ENCODE results near the gene FAM227B. TPM values are rescaled to one million over a fixed set of nuclear protein-coding genes. Genes with fewer than 3 reads are reported as not detected.
"Not testable (repeated sequence)": the region's sequence is repeated elsewhere in the genome, so short reads cannot be mapped to it uniquely, and the experiment has no call there.

Gene FAM227B
- total RNA-seq, 2 experiments from 2014 or later, result 3.5 to 3.7 TPM

GRCh38 chr15:49361370-49361769 is 259.2 kb downstream of the FAM227B start:
- CTCF ChIA-PET, result no interaction called here
- no peak overlapping the region for H3K4me3 Mint-ChIP-seq
- no peak overlapping the region for H3K27ac Mint-ChIP-seq
- peaks cover 5% of the 10 kb centered on the region for H3K9me3 Mint-ChIP-seq
- no peak for DNase-seq
- no peaks in the 10 kb centered on the region for H3K27me3 Mint-ChIP-seq
- POLR2A ChIA-PET, result no interaction called here
- no peaks in the 10 kb centered on the region for H3K36me3 Mint-ChIP-seq (ENCODE audit: low read depth)
- no peaks in the 10 kb centered on the region for H3K4me1 Mint-ChIP-seq

GRCh38 chr15:49354439-49354838 is 266.2 kb downstream of the FAM227B start:
- CTCF ChIA-PET; H3K36me3 Mint-ChIP-seq (ENCODE audit: low read depth); H3K27me3 Mint-ChIP-seq; POLR2A ChIA-PET; H3K4me3 Mint-ChIP-seq; H3K4me1 Mint-ChIP-seq; DNase-seq; H3K27ac Mint-ChIP-seq; H3K9me3 Mint-ChIP-seq: not testable (repeated sequence)

GRCh38 chr15:49343546-49343945 is 277.1 kb downstream of the FAM227B start:
- no peaks in the 10 kb centered on the region for H3K27me3 Mint-ChIP-seq
- ChIA-PET CTCF (no interaction called here), POLR2A (no interaction called here)
- no peaks in the 10 kb centered on the region for H3K4me1 Mint-ChIP-seq
- peaks cover 11% of the 10 kb centered on the region for H3K9me3 Mint-ChIP-seq
- no peak overlapping the region for H3K27ac Mint-ChIP-seq
- H3K4me3 Mint-ChIP-seq, result no peak overlapping the region
- H3K36me3 Mint-ChIP-seq (ENCODE audit: low read depth), result peaks cover 21% of the 10 kb centered on the region
- no peak for DNase-seq

GRCh38 chr15:49339656-49340055 is 281.0 kb downstream of the FAM227B start:
- Mint-ChIP-seq H3K4me1 (no peaks in the 10 kb centered on the region), H3K27ac (no peak overlapping the region), H3K9me3 (peaks cover 14% of the 10 kb centered on the region), H3K4me3 (no peak overlapping the region), H3K27me3 (no peaks in the 10 kb centered on the region), H3K36me3 (ENCODE audit: low read depth) (peaks cover 24% of the 10 kb centered on the region)
- DNase-seq, result no peak
- ChIA-PET CTCF (no interaction called here), POLR2A (no interaction called here)

- H3K36me3 Mint-ChIP-seq (ENCODE audit: low read depth), result peaks cover 15% of the 10 kb centered on the region
- CTCF ChIA-PET, result no interaction called here
- H3K27me3 Mint-ChIP-seq, result no peaks in the 10 kb centered on the region
Measured at GRCh38 chr15:49331951-49332350, 288.7 kb downstream of the FAM227B start.

GRCh38 chr15:49331442-49331841 is 289.2 kb downstream of the FAM227B start:
- H3K4me3 Mint-ChIP-seq, result no peak overlapping the region
- no peak overlapping the region for H3K27ac Mint-ChIP-seq
- peaks cover 15% of the 10 kb centered on the region for H3K36me3 Mint-ChIP-seq (ENCODE audit: low read depth)
- CTCF ChIA-PET, result no interaction called here
- POLR2A ChIA-PET, result no interaction called here
- H3K9me3 Mint-ChIP-seq, result no peaks in the 10 kb centered on the region
- no peaks in the 10 kb centered on the region for H3K27me3 Mint-ChIP-seq
- no peaks in the 10 kb centered on the region for H3K4me1 Mint-ChIP-seq
- DNase-seq, result no peak

More at GRCh38 chr15:49331951-49332350, 288.7 kb downstream of the FAM227B start:
- no peak for DNase-seq
- H3K4me1 Mint-ChIP-seq, result no peaks in the 10 kb centered on the region
- no peaks in the 10 kb centered on the region for H3K9me3 Mint-ChIP-seq
- no peak overlapping the region for H3K4me3 Mint-ChIP-seq
- no peak overlapping the region for H3K27ac Mint-ChIP-seq
- POLR2A ChIA-PET, result no interaction called here

GRCh38 chr15:49330166-49330565 is 290.5 kb downstream of the FAM227B start:
- POLR2A ChIA-PET, result no interaction called here
- H3K27ac Mint-ChIP-seq, result no peak overlapping the region
- H3K4me1 Mint-ChIP-seq, result no peaks in the 10 kb centered on the region
- H3K27me3 Mint-ChIP-seq, result no peaks in the 10 kb centered on the region
- CTCF ChIA-PET, result no interaction called here
- DNase-seq, result no peak
- peaks cover 15% of the 10 kb centered on the region for H3K36me3 Mint-ChIP-seq (ENCODE audit: low read depth)
- H3K9me3 Mint-ChIP-seq, result no peaks in the 10 kb centered on the region
- no peak overlapping the region for H3K4me3 Mint-ChIP-seq

GRCh38 chr15:49328941-49329340 is 291.7 kb downstream of the FAM227B start:
- Mint-ChIP-seq H3K4me1 (no peaks in the 10 kb centered on the region), H3K9me3 (no peaks in the 10 kb centered on the region), H3K36me3 (ENCODE audit: low read depth) (peaks cover 15% of the 10 kb centered on the region), H3K4me3 (no peak overlapping the region), H3K27me3 (no peaks in the 10 kb centered on the region), H3K27ac (no peak overlapping the region)
- DNase-seq, result no peak
- ChIA-PET POLR2A (no interaction called here), CTCF (no interaction called here)

GRCh38 chr15:49327927-49328326 is 292.7 kb downstream of the FAM227B start:
- Mint-ChIP-seq H3K9me3 (no peaks in the 10 kb centered on the region), H3K27me3 (no peaks in the 10 kb centered on the region), H3K4me3 (no peak overlapping the region), H3K36me3 (ENCODE audit: low read depth) (peaks cover 15% of the 10 kb centered on the region), H3K4me1 (no peaks in the 10 kb centered on the region), H3K27ac (no peak overlapping the region)
- POLR2A ChIA-PET, result no interaction called here
- CTCF ChIA-PET, result no interaction called here
- no peak for DNase-seq

- no peak for DNase-seq
- Mint-ChIP-seq H3K27me3 (no peaks in the 10 kb centered on the region), H3K4me1 (peaks cover 8% of the 10 kb centered on the region), H3K27ac (no peak overlapping the region), H3K9me3 (no peaks in the 10 kb centered on the region), H3K36me3 (ENCODE audit: low read depth) (peaks cover 26% of the 10 kb centered on the region), H3K4me3 (no peak overlapping the region)
- ChIA-PET CTCF (no interaction called here), POLR2A (no interaction called here)
Measured at GRCh38 chr15:49323207-49323606, 297.4 kb downstream of the FAM227B start.

- H3K4me1 Mint-ChIP-seq, result peaks cover 8% of the 10 kb centered on the region
- CTCF ChIA-PET, result no interaction called here
- no peak for DNase-seq
- H3K36me3 Mint-ChIP-seq (ENCODE audit: low read depth), result peaks cover 26% of the 10 kb centered on the region
- no peak overlapping the region for H3K27ac Mint-ChIP-seq
- POLR2A ChIA-PET, result no interaction called here
- no peaks in the 10 kb centered on the region for H3K9me3 Mint-ChIP-seq
- no peaks in the 10 kb centered on the region for H3K27me3 Mint-ChIP-seq
- no peak overlapping the region for H3K4me3 Mint-ChIP-seq
Measured at GRCh38 chr15:49320351-49320750, 300.3 kb downstream of the FAM227B start.

GRCh38 chr15:49315391-49315823 is 305.2 kb downstream of the FAM227B start:
- ChIA-PET CTCF (no interaction called here), POLR2A (no interaction called here)
- no peaks in the 10 kb centered on the region for H3K9me3 Mint-ChIP-seq
- H3K36me3 Mint-ChIP-seq (ENCODE audit: low read depth), result peaks cover 31% of the 10 kb centered on the region
- no peak for DNase-seq
- H3K27me3 Mint-ChIP-seq, result no peaks in the 10 kb centered on the region
- H3K4me3 Mint-ChIP-seq, result no peak overlapping the region
- peaks cover 2% of the 10 kb centered on the region for H3K4me1 Mint-ChIP-seq
- H3K27ac Mint-ChIP-seq, result no peak overlapping the region

GRCh38 chr15:49314716-49315115 is 305.9 kb downstream of the FAM227B start:
- Mint-ChIP-seq H3K36me3 (ENCODE audit: low read depth) (peaks cover 31% of the 10 kb centered on the region), H3K27ac (no peak overlapping the region), H3K27me3 (no peaks in the 10 kb centered on the region)

GRCh38 chr15:49313650-49314049 is 307.0 kb downstream of the FAM227B start:
- Mint-ChIP-seq H3K27me3 (no peaks in the 10 kb centered on the region), H3K36me3 (ENCODE audit: low read depth) (peaks cover 24% of the 10 kb centered on the region), H3K4me1 (peaks cover 2% of the 10 kb centered on the region), H3K27ac (no peak overlapping the region), H3K4me3 (no peak overlapping the region), H3K9me3 (no peaks in the 10 kb centered on the region)
- no peak for DNase-seq
- ChIA-PET CTCF (no interaction called here), POLR2A (no interaction called here)

More at GRCh38 chr15:49314716-49315115, 305.9 kb downstream of the FAM227B start:
- DNase-seq, result no peak
- CTCF ChIA-PET, result no interaction called here
- peaks cover 2% of the 10 kb centered on the region for H3K4me1 Mint-ChIP-seq
- no peak overlapping the region for H3K4me3 Mint-ChIP-seq
- H3K9me3 Mint-ChIP-seq, result no peaks in the 10 kb centered on the region
- POLR2A ChIA-PET, result no interaction called here

- ChIA-PET POLR2A (no interaction called here), CTCF (no interaction called here)
- Mint-ChIP-seq H3K27ac (no peak overlapping the region), H3K4me3 (no peak overlapping the region), H3K27me3 (no peaks in the 10 kb centered on the region), H3K36me3 (ENCODE audit: low read depth) (peaks cover 37% of the 10 kb centered on the region), H3K9me3 (no peaks in the 10 kb centered on the region), H3K4me1 (peaks cover 2% of the 10 kb centered on the region)
- DNase-seq, result no peak
Measured at GRCh38 chr15:49309889-49310288, 310.7 kb downstream of the FAM227B start.
